ENCODE measurements around the gene ATXN10.

Gene ATXN10

GRCh38 chr22:45762545-45763235 lies 91.1 kb downstream of the ATXN10 start:
- no peak for DNase-seq

- no peak for DNase-seq
Observed at GRCh38 chr22:45763236-45763624, 91.6 kb downstream of the ATXN10 start.

GRCh38 chr22:45768490-45768889 lies 96.9 kb downstream of the ATXN10 start:
- no peak for DNase-seq

- DNase-seq: no peak
Observed at GRCh38 chr22:45769569-45770210, 98.1 kb downstream of the ATXN10 start.

- DNase-seq: no peak
Observed at GRCh38 chr22:45770506-45770905, 98.9 kb downstream of the ATXN10 start.

- no peak for DNase-seq
Observed at GRCh38 chr22:45771057-45771456, 99.4 kb downstream of the ATXN10 start.

GRCh38 chr22:45771711-45772110 lies 100.1 kb downstream of the ATXN10 start:
- no peak for DNase-seq

GRCh38 chr22:45772743-45773142 lies 101.1 kb downstream of the ATXN10 start:
- DNase-seq: no peak

GRCh38 chr22:45774001-45774670 lies 102.5 kb downstream of the ATXN10 start:
- DNase-seq: no peak

- no peak for DNase-seq
Observed at GRCh38 chr22:45775062-45775461, 103.4 kb downstream of the ATXN10 start.

- no peak for DNase-seq
Observed at GRCh38 chr22:45775569-45776312, 104.1 kb downstream of the ATXN10 start.

- no peak for DNase-seq
Observed at GRCh38 chr22:45776313-45776585, 104.6 kb downstream of the ATXN10 start.

GRCh38 chr22:45777046-45777851 lies 105.6 kb downstream of the ATXN10 start:
- DNase-seq: no peak

- DNase-seq: no peak
Observed at GRCh38 chr22:45777852-45778375, 106.3 kb downstream of the ATXN10 start.

GRCh38 chr22:45781459-45781858 lies 109.8 kb downstream of the ATXN10 start:
- DNase-seq: no peak

GRCh38 chr22:45781966-45782365 lies 110.3 kb downstream of the ATXN10 start:
- DNase-seq: no peak

- no peak for DNase-seq
Observed at GRCh38 chr22:45783021-45783420, 111.4 kb downstream of the ATXN10 start.

GRCh38 chr22:45783690-45784089 lies 112.1 kb downstream of the ATXN10 start:
- no peak for DNase-seq

- no peak for DNase-seq
Observed at GRCh38 chr22:45784357-45785277, 113.0 kb downstream of the ATXN10 start.

GRCh38 chr22:45785458-45785857 lies 113.8 kb downstream of the ATXN10 start:
- no peak for DNase-seq

GRCh38 chr22:45786726-45787125 lies 115.1 kb downstream of the ATXN10 start:
- no peak for DNase-seq
